ENCODE results near the gene TOR2A.

The TOR2A gene

GRCh38 chr9:127694890-127695720 lies 40.0 kb downstream of the TOR2A start:
- DNase-seq, result no peak

- DNase-seq, result no peak
Measured at GRCh38 chr9:127693697-127694096, 41.4 kb downstream of the TOR2A start.

GRCh38 chr9:127693143-127693542 lies 42.0 kb downstream of the TOR2A start:
- no peak for DNase-seq

- no peak for DNase-seq
Measured at GRCh38 chr9:127692071-127692470, 43.0 kb downstream of the TOR2A start.

GRCh38 chr9:127690735-127691134 lies 44.4 kb downstream of the TOR2A start:
- no peak for DNase-seq

- no peak for DNase-seq
Measured at GRCh38 chr9:127689329-127690000, 45.6 kb downstream of the TOR2A start.

- DNase-seq, result peak; percentile 17
Measured at GRCh38 chr9:127686461-127687393, 48.4 kb downstream of the TOR2A start.

GRCh38 chr9:127684576-127684975 lies 50.5 kb downstream of the TOR2A start:
- no peak for DNase-seq

GRCh38 chr9:127683723-127684122 lies 51.4 kb downstream of the TOR2A start:
- DNase-seq, result no peak

GRCh38 chr9:127682351-127683136 lies 52.5 kb downstream of the TOR2A start:
- DNase-seq, result no peak

Measured in NCI-H146 (cell line).